Mucosa of stomach (tissue), 1 donor: Measurements from ENCODE around the gene PTPN14.

Source experiments
- H3K27me3 ChIP-seq: one replicate; pipeline ENCODE4 v1.7.0; 2013; ENCODE audit warnings: mild to moderate bottlenecking, low read length; ENCODE audit not compliant: control insufficient read depth, insufficient read depth
- H3K36me3 ChIP-seq: one replicate; pipeline ENCODE4 v1.7.0; 2013; ENCODE audit warnings: low read length; ENCODE audit not compliant: control insufficient read depth, insufficient read depth
- H3K4me1 ChIP-seq: one replicate; pipeline ENCODE4 v1.7.0; 2013; ENCODE audit warnings: mild to moderate bottlenecking, low read length; ENCODE audit not compliant: control insufficient read depth, insufficient read depth
- H3K4me3 ChIP-seq: one replicate; pipeline ENCODE4 v1.7.0; 2013; ENCODE audit warnings: low read length
- H3K9ac ChIP-seq: one replicate; pipeline ENCODE4 v1.7.0; 2013; ENCODE audit warnings: mild to moderate bottlenecking, low read length, moderate library complexity
- H3K9me3 ChIP-seq: one replicate; pipeline ENCODE4 v1.7.0; 2013; ENCODE audit warnings: mild to moderate bottlenecking, low read length, moderate library complexity; ENCODE audit not compliant: control insufficient read depth
- donor health status: Pancreatic carcinoma.

The PTPN14 gene

GRCh38 chr1:214463596-214463995, 87.8 kb downstream of the PTPN14 start:
- Histone ChIP-seq H3K4me3 (no peak overlapping the region), H3K27me3 (no peaks in the 10 kb centered on the region), H3K36me3 (no peaks in the 10 kb centered on the region), H3K4me1 (no peaks in the 10 kb centered on the region), H3K9ac (no peak overlapping the region), H3K9me3 (no peaks in the 10 kb centered on the region)

GRCh38 chr1:214462882-214463281, 88.5 kb downstream of the PTPN14 start:
- Histone ChIP-seq H3K36me3 (no peaks in the 10 kb centered on the region), H3K9ac (no peak overlapping the region), H3K4me3 (no peak overlapping the region), H3K27me3 (no peaks in the 10 kb centered on the region), H3K9me3 (no peaks in the 10 kb centered on the region), H3K4me1 (no peaks in the 10 kb centered on the region)

GRCh38 chr1:214461305-214461704, 90.1 kb downstream of the PTPN14 start:
- Histone ChIP-seq H3K4me1 (no peaks in the 10 kb centered on the region), H3K9ac (no peak overlapping the region), H3K27me3 (no peaks in the 10 kb centered on the region), H3K36me3 (no peaks in the 10 kb centered on the region), H3K9me3 (no peaks in the 10 kb centered on the region), H3K4me3 (no peak overlapping the region)

GRCh38 chr1:214460304-214460916, 91.0 kb downstream of the PTPN14 start:
- no peak overlapping the region for H3K9ac ChIP-seq
- no peaks in the 10 kb centered on the region for H3K27me3 ChIP-seq
- H3K4me3 ChIP-seq, result no peak overlapping the region

GRCh38 chr1:214459895-214460294, 91.5 kb downstream of the PTPN14 start:
- H3K27me3 ChIP-seq, result no peaks in the 10 kb centered on the region
- no peak overlapping the region for H3K9ac ChIP-seq
- no peaks in the 10 kb centered on the region for H3K36me3 ChIP-seq
- H3K4me3 ChIP-seq, result no peak overlapping the region
- H3K9me3 ChIP-seq, result no peaks in the 10 kb centered on the region
- H3K4me1 ChIP-seq, result no peaks in the 10 kb centered on the region

More at GRCh38 chr1:214460304-214460916, 91.0 kb downstream of the PTPN14 start:
- no peaks in the 10 kb centered on the region for H3K9me3 ChIP-seq
- no peaks in the 10 kb centered on the region for H3K36me3 ChIP-seq
- no peaks in the 10 kb centered on the region for H3K4me1 ChIP-seq

- H3K36me3 ChIP-seq, result no peaks in the 10 kb centered on the region
- H3K9me3 ChIP-seq, result no peaks in the 10 kb centered on the region
- no peak overlapping the region for H3K9ac ChIP-seq
- no peak overlapping the region for H3K4me3 ChIP-seq
- no peaks in the 10 kb centered on the region for H3K27me3 ChIP-seq
- H3K4me1 ChIP-seq, result no peaks in the 10 kb centered on the region
These were observed 92.9 kb downstream of the PTPN14 start for GRCh38 chr1:214458541-214458940.

- H3K27me3 ChIP-seq, result no peaks in the 10 kb centered on the region
- H3K4me1 ChIP-seq, result no peaks in the 10 kb centered on the region
- H3K4me3 ChIP-seq, result no peak overlapping the region
- H3K9me3 ChIP-seq, result no peaks in the 10 kb centered on the region
- H3K9ac ChIP-seq, result no peak overlapping the region
- H3K36me3 ChIP-seq, result no peaks in the 10 kb centered on the region
These were observed 95.2 kb downstream of the PTPN14 start for GRCh38 chr1:214455971-214456867.

GRCh38 chr1:214455479-214455878, 95.9 kb downstream of the PTPN14 start:
- no peak overlapping the region for H3K4me3 ChIP-seq
- H3K4me1 ChIP-seq, result no peaks in the 10 kb centered on the region
- H3K36me3 ChIP-seq, result no peaks in the 10 kb centered on the region
- H3K27me3 ChIP-seq, result no peaks in the 10 kb centered on the region
- H3K9me3 ChIP-seq, result no peaks in the 10 kb centered on the region
- no peak overlapping the region for H3K9ac ChIP-seq

- H3K36me3 ChIP-seq, result no peaks in the 10 kb centered on the region
- no peaks in the 10 kb centered on the region for H3K9me3 ChIP-seq
- H3K4me3 ChIP-seq, result no peak overlapping the region
- no peak overlapping the region for H3K9ac ChIP-seq
- no peaks in the 10 kb centered on the region for H3K27me3 ChIP-seq
- H3K4me1 ChIP-seq, result no peaks in the 10 kb centered on the region
These were observed 96.6 kb downstream of the PTPN14 start for GRCh38 chr1:214454569-214455396.

GRCh38 chr1:214453109-214453722, 98.2 kb downstream of the PTPN14 start:
- Histone ChIP-seq H3K9me3 (no peaks in the 10 kb centered on the region), H3K9ac (no peak overlapping the region), H3K4me1 (no peaks in the 10 kb centered on the region), H3K36me3 (no peaks in the 10 kb centered on the region), H3K4me3 (no peak overlapping the region), H3K27me3 (no peaks in the 10 kb centered on the region)

- Histone ChIP-seq H3K9me3 (no peaks in the 10 kb centered on the region), H3K9ac (no peak overlapping the region), H3K27me3 (no peaks in the 10 kb centered on the region), H3K4me3 (no peak overlapping the region), H3K4me1 (peaks cover under 1% of the 10 kb centered on the region), H3K36me3 (no peaks in the 10 kb centered on the region)
These were observed 99.1 kb downstream of the PTPN14 start for GRCh38 chr1:214452152-214452784.
